ENCODE measurements around the gene SLC25A48.

SLC25A48 gene

GRCh38 chr5:135885031-135885430, 50.6 kb downstream of the SLC25A48 start:
- no peak for DNase-seq

- DNase-seq, result no peak
Observed at GRCh38 chr5:135886136-135886535, 51.7 kb downstream of the SLC25A48 start.

DNA sequence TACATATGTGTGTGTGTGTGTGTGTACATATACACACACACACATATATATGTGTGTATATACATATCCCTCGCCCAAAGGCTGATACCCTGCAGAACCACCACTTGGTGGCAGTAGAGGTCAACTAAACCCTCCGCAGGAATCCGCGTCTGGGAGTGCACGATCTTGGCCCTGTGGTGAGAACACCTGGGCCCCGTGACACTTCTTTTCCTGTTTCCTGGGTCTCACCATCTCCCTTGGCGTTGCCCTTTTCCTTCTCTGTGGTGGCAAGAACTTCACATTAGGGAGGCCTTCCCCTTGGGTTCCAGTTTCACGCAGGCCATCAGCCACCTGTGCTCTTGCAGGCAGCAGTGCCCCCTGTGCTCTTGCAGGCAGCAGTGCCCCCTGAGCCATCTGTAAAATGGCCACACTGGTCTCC, 53.0 kb downstream of the SLC25A48 start:
- DNase-seq, result no peak

DNA sequence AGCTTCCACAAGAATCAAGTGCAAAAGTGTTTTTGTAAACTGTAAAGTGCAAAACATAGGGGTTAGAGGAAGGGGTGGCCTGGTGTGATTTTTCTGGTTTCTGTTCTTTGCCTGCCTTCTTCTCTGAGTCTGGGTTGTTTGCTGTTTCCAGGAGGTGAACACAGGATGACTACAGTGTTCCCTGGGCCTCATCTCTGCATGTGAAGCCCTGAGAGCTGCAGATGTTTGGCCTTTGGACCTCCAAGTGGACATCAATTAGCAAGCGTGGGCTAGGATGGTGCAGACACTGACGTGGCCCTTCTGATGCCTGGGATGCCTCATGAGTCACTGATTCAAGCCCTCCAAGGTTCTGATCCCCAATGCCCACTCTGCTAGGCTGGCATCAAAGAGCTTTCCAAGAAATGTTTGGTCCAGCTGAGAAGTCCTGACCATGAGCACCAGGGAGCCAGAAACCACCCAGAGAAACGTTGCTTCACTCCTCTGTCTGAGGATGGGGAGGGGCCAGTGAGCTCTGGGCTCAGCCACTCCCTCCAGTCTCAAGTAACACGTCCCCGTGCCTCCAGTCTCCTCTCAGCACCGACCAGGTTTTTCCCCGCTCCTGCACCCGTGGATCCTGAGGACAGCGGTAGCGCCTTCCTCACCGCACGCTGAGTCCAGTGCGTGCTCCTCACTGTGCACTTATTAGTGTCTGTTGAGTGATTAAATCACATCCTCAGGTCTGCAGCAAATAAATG, 53.6 kb downstream of the SLC25A48 start:
- DNase-seq, result no peak

- DNase-seq, result no peak
Observed at GRCh38 chr5:135890296-135890695, 55.8 kb downstream of the SLC25A48 start.

- no peak for DNase-seq
Observed at GRCh38 chr5:135890867-135891266, 56.4 kb downstream of the SLC25A48 start.

DNA sequence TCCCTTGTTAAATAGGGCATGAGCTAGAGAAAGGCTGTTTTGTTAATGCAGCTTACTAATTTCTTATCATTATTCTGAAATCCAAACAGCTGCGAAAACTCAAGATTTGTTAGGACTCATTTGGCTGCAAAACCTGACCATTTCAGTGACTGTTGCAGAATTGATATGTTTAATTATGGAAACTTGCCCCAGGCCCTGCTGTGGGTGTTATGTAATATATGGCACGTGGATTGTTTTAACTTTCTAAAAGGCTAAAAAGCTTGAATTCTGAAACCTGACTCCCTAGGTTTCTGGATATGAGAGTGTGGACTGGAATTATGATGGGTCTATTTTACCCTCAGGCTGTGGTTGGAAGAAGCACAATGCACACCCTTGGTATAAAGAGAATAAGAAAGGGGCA, 56.8 kb downstream of the SLC25A48 start:
- no peak for DNase-seq

- DNase-seq, result no peak
Observed at GRCh38 chr5:135891791-135892190, 57.3 kb downstream of the SLC25A48 start.

GRCh38 chr5:135894276-135894675, 59.8 kb downstream of the SLC25A48 start:
- DNase-seq, result no peak

GRCh38 chr5:135894789-135895188, 60.3 kb downstream of the SLC25A48 start:
- no peak for DNase-seq

DNA sequence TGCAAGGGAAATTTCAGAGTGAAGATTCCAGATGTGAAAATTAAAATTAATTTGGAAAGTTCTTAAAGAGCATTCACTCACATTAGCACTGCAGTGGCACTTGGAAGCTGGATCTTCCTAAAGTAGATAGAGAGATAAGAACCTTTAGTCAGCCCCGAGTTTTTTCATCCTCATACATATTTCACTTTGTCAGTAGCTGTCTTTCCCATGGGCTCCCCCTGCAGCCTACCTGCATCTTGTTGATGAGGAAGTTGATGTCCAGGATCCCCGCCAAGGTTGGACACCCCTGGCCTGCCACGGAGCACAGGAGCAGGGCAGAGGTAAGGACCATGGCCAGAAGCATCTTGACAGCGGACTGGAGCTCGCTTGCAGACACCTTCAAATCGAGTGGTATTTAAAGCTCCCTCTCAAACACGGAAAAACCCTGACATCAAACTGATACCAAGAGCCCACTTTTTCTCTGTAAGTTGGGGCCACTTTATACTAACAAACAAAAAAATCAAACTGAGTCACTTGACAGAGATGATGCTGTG, 61.1 kb downstream of the SLC25A48 start, which contains the start of gene IL9:
Gene IL9 (minus strand): TSS at position 368 of the 533 bp plus-strand sequence. CDS start 25 bp downstream, at position 343.
- DNase-seq, result no peak

DNA sequence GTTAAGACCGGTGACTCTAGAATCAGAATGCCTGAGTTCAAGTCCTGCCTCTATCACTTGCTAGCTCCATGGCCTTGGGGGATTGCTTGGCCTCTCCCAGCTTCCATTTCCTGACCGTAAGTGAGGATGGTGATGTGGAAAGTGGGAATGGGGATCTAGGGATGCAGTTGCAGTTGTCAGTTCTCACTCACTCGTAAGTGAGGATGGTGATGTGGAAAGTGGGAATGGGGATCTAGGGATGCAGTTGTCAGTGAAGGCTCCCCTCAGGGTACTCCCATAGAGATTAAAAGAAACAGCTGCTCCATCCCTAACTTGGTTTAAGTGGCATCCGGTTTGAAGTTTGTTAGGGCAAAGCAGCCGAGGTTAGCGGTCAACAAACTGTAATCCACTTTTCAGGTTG, 64.2 kb downstream of the SLC25A48 start:
- no peak for DNase-seq

- DNase-seq, result no peak
Observed at GRCh38 chr5:135900276-135900675, 65.8 kb downstream of the SLC25A48 start.

GRCh38 chr5:135901633-135902032, 67.2 kb downstream of the SLC25A48 start:
- DNase-seq, result no peak

DNA sequence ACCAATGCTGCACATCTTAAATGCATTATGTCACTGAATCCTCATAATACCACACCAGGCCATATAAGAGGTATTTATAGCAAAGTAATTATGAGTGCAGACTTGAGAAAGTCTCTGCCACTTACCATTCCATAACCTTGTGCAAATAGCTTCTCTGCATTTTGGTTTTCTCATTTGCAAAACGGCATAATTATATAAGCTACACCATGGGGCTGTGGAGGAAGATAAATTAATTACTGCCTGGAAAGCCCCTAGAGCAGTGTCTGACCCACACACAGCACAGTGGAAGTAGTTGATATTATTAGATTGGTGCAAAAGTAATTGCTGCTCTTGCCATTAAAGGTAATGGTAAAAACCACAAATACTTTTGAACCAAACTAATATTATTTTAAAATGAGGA, 70.7 kb downstream of the SLC25A48 start:
- no peak for DNase-seq

DNA sequence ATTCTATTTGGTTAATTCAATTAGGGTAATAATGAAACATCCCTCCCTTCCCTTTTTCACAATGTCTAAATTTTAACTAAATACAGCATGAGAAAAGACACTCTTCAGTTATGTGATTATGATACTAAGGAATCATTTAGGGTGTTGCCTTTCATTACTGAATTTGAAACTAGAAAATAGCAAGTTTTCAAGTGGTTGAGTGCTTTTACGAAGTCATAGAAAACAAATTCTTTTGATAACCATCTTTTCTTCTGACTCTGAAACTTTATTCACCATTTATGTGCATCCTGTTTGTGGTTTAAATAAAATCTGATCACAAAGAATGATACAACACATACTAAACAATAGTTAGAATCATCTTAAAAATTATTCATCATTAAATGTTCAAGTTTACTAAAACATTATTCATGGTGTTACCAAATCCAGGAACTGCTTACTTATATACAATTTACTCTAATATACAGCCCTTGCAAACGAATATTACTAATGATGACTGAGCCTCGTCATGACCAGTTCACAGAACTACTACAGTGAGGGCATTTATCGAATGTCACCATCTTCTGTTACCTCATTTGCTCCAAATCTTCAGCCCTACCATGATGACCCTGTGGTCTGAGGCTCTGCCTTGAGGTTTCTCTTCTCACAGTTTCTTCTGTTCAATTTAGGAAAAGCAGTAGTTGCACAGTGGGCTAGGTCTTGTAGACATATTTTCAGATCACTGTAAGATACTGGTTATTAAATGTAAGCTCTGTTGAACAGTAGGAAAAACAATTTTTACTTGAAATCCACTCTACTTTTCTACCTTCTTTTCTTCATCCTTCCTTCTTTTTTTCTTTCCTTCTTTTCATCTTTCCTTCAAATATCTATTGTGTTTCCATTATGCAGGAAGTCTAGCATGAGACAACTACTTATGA, 79.5 kb downstream of the SLC25A48 start:
- DNase-seq, result no peak

- no peak for DNase-seq
Observed at GRCh38 chr5:135915466-135916001, 81.1 kb downstream of the SLC25A48 start.

DNA sequence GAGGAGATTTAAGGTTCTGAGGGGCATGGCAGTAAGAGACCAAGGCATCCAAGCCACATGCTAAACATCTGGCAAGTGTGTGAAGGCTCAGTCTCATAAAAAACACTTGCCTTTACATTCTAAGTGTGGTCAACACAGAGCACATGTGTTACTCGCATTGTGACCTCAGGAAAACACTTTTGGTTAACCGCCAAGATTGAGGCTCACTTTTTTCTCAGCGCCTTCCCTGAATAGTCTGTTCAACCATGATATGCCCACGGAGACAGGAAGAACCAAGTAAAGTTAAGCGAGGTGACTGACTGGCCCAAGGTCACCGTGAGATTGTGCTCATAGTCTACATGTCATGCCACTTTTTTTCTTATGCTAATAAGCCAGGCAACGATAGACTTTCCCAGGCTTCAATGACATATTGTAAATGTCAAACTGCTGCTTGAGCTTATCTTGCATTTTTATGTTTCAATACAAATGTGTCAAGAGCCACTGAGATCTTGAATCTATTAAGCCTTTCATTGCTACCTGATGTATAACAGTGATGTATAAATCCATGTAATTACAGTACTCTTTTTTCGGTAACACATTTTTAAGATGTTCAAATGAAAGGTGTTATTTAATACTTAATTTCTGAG, 82.3 kb downstream of the SLC25A48 start:
- DNase-seq, result no peak

DNA sequence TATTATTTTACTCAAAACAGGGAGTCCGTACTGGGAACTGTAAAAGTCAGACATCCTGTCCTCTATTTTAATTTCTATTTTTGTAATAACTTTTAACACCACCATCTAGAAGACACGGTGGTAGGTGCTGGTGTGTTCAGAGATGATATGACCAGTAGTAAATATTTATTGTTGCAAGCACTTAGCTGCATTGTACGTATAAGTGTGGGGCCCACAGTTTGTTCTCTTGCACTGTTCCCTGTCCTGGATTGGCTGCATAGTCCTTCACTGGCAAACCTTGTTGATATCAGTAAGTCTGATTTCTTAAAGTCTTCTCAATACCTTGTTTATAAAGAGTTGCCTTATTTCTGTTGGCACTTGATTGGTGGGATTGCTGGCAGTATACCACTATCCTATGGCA, 85.7 kb downstream of the SLC25A48 start:
- no peak for DNase-seq

DNA sequence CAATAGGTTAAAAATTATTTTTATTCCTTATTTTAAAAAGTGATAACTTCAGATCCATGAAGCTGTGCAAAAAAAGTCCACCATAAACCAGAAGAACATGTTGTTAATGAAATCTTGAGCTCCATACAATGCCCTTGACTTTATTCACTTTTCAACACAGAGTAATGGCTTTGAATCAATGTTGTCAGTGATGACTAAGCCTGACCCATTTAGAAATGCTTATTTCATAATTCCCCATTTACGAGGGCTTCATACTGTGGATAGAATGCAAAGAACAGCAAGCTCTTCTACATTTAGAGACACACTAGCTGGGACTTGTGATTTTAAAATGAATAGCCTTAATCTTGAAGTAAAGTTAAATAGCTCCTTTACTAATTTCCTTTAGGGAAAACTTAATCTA, 86.9 kb downstream of the SLC25A48 start:
- DNase-seq, result no peak

DNA sequence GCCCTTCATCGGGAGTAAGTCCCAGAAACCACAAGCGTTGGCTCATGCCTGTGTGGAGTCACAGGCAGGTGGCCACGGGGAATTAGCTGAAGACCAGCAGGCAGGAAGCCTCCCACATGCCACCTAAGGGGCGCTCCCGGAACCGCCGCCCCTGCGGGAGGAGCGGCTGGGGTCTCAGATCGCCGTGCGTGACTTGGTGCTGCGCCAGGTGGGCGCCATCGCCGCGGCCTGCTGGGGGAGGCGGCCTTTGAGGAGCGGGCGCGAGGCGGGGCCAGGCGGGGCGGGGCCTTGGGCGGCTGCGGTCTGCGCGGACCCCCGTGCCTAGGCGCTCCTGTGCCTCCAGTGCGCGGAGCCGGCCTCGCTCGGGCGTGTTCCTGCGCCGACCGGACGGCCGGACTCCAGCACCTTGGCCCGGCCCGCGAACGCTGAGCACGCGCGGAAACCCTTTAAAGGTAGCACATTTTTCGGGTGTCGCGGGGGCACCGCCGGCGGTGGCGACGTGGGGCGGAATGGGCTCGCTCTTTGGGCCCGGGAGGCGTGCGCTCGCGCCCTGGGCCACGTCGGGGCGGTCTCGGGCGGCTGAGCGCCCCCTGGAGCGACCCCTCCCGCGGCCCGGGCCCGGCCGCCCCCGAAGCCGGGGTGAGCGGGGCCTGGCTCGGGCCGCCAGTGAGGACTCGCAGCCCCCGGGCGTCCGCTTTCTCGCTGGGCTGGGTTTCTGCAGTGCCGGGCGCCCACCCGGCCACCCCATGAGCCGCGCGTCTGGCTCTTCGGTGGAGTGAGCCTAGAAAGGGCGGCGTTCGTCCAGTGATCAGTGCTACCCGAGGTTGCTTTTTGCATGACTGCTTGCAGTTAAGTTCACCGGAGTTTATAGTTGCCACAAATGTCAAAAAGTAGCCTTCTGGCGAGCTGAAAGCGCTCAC, 95.8 kb downstream of the SLC25A48 start:
- no peak for DNase-seq

GRCh38 chr5:135930949-135931295, 96.5 kb downstream of the SLC25A48 start:
- DNase-seq, result no peak

Data from cortex of kidney (tissue), 1 donor.